ENCODE data around the gene PATJ.
"Not testable (repeated sequence)": the region's sequence is repeated elsewhere in the genome, so short reads cannot be mapped to it uniquely, and the experiment has no call there.

PATJ gene

DNA sequence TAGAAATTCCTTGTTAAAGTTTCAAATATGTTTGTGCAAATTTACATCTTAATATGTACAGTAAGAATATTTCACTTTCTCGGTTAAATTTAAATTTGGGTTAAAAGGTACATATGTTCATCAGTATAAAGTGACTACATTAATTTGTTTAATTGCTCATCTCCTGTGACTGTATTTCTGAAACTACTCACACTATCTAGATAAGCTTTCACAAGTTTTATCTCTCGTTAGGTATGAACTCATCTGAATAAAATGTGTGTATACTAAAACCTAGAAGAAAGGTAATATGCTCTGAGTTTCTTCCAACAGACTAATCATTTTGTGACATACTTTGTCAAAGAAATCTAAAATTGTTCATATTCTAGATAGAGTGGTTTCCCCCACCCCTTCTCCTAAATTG lies 150.7 kb downstream of the PATJ start:
- no peak for ATAC-seq
- no peak for TF ChIP-seq ARNTL (CRISPR knock-in tag; IDR thresholded peaks at IDR 0.05; ENCODE audit: borderline replicate concordance, low read depth)
- TF ChIP-seq PATZ1 (CRISPR knock-in tag; IDR thresholded peaks at IDR 0.05; ENCODE audit: borderline replicate concordance): no peak
- TF ChIP-seq ZFP3 (CRISPR knock-in tag; IDR thresholded peaks at IDR 0.05): no peak
- TF ChIP-seq SNAI2 (CRISPR knock-in tag; IDR thresholded peaks at IDR 0.05): no peak
- no peak for TF ChIP-seq GLIS3 (CRISPR knock-in tag; IDR thresholded peaks at IDR 0.05)
- TF ChIP-seq, protein P1, sequence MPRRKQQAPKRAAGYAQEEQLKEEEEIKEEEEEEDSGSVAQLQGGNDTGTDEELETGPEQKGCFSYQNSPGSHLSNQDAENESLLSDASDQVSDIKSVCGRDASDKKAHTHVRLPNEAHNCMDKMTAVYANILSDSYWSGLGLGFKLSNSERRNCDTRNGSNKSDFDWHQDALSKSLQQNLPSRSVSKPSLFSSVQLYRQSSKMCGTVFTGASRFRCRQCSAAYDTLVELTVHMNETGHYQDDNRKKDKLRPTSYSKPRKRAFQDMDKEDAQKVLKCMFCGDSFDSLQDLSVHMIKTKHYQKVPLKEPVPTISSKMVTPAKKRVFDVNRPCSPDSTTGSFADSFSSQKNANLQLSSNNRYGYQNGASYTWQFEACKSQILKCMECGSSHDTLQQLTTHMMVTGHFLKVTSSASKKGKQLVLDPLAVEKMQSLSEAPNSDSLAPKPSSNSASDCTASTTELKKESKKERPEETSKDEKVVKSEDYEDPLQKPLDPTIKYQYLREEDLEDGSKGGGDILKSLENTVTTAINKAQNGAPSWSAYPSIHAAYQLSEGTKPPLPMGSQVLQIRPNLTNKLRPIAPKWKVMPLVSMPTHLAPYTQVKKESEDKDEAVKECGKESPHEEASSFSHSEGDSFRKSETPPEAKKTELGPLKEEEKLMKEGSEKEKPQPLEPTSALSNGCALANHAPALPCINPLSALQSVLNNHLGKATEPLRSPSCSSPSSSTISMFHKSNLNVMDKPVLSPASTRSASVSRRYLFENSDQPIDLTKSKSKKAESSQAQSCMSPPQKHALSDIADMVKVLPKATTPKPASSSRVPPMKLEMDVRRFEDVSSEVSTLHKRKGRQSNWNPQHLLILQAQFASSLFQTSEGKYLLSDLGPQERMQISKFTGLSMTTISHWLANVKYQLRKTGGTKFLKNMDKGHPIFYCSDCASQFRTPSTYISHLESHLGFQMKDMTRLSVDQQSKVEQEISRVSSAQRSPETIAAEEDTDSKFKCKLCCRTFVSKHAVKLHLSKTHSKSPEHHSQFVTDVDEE (CRISPR knock-in tag; IDR thresholded peaks at IDR 0.05): no peak
- no peak for TF ChIP-seq OSR1 (CRISPR knock-in tag; IDR thresholded peaks at IDR 0.05)

- not testable (repeated sequence) for ATAC-seq
Measured at GRCh38 chr1:61894296-61894695, 152.0 kb downstream of the PATJ start.

GRCh38 chr1:61895175-61895574 lies 152.9 kb downstream of the PATJ start:
- TF ChIP-seq PATZ1 (CRISPR knock-in tag; IDR thresholded peaks at IDR 0.05; ENCODE audit: borderline replicate concordance) (no peak), TCF4 (CRISPR knock-in tag; IDR thresholded peaks at IDR 0.05; ENCODE audit: borderline replicate concordance) (no peak), ZNF70 (CRISPR knock-in tag; IDR thresholded peaks at IDR 0.05) (no peak), RARB (CRISPR knock-in tag; IDR thresholded peaks at IDR 0.05) (no peak), ZNF565 (CRISPR knock-in tag; conservative IDR thresholded peaks at IDR 0.05; ENCODE audit: low read depth) (no peak), GLIS3 (CRISPR knock-in tag; IDR thresholded peaks at IDR 0.05) (no peak), TOX (CRISPR knock-in tag; IDR thresholded peaks at IDR 0.05; ENCODE audit: borderline replicate concordance) (no peak), OSR1 (CRISPR knock-in tag; IDR thresholded peaks at IDR 0.05) (no peak), ZFP3 (CRISPR knock-in tag; IDR thresholded peaks at IDR 0.05) (no peak), ZFP30 (CRISPR knock-in tag; IDR thresholded peaks at IDR 0.05) (no peak), PPARA (CRISPR knock-in tag; IDR thresholded peaks at IDR 0.05; ENCODE audit: borderline replicate concordance) (no peak), CSRNP3 (CRISPR knock-in tag; IDR thresholded peaks at IDR 0.05) (no peak), ZNF8 (CRISPR knock-in tag; IDR thresholded peaks at IDR 0.05) (no peak), ISL1 (CRISPR knock-in tag; IDR thresholded peaks at IDR 0.05) (no peak), BACH2 (CRISPR knock-in tag; IDR thresholded peaks at IDR 0.05; ENCODE audit: borderline replicate concordance) (no peak), SNAI2 (CRISPR knock-in tag; IDR thresholded peaks at IDR 0.05) (no peak), ESRRG (CRISPR knock-in tag; IDR thresholded peaks at IDR 0.05) (no peak)
- TF ChIP-seq, protein P1 (CRISPR knock-in tag; IDR thresholded peaks at IDR 0.05): no peak
- TF ChIP-seq, protein P2, sequence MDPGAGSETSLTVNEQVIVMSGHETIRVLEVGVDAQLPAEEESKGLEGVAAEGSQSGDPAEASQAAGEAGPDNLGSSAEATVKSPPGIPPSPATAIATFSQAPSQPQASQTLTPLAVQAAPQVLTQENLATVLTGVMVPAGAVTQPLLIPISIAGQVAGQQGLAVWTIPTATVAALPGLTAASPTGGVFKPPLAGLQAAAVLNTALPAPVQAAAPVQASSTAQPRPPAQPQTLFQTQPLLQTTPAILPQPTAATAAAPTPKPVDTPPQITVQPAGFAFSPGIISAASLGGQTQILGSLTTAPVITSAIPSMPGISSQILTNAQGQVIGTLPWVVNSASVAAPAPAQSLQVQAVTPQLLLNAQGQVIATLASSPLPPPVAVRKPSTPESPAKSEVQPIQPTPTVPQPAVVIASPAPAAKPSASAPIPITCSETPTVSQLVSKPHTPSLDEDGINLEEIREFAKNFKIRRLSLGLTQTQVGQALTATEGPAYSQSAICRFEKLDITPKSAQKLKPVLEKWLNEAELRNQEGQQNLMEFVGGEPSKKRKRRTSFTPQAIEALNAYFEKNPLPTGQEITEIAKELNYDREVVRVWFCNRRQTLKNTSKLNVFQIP (CRISPR knock-in tag; IDR thresholded peaks at IDR 0.05; ENCODE audit: borderline replicate concordance, low read depth): no peak
- no peak for ATAC-seq
